GM21717 (cell line): Measurements from ENCODE around the gene ARSJ.

ENCODE experiments used
- ATAC-seq: cut with Tn5 transposase; IDR thresholded peaks from one replicate; pipeline ENCODE4 v1.9.1; 2021; ENCODE audit warnings: mild to moderate bottlenecking, moderate library complexity; ENCODE audit not compliant: unreplicated experiment

The ARSJ gene

DNA sequence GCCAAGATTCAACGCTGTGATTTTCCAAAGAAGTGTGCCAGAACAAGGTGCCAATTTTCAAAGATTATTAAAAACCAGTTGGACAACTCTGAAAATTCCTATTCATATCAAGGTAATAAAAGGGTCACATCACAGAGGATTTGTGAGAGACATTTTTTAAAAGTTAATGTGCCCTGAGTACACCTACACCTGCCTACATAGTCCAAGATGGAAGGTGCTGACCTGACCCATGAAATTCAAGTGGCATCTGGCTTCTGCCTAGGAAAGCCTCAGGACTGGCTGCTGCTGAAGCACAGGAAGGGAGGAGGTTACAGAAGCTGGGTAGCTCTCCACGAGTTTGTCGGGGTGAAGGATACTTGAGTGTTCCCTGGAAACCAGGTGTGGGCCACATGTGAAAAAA is 11.4 kb upstream of the ARSJ start:
- ATAC-seq = no peak

DNA sequence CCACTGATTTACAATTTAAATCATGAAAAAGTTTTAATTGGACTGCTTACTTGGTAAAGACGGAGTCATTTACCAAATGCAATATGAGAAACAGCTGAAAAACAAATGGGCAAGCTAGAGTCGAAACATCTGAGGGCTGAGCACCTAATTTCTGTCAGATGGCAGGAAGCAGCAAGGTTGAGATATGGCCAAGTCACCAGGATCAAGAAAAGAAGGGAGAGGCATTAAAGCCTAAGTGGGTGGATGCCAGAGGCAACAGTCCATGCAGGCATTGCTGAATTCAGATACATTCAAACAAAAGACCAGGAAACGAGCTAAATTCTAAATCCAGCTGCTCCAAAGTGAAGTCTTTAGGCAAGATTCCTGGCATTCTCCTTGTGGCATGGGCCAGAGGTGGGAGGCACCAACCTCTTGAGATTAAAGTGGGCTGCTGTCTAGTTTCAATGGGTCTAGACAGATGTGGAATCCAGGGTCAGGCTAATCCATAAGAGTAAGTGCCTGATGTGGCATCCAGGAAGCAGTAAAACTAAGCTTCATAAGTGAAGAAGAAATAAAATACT is 8.0 kb upstream of the ARSJ start:
- ATAC-seq = no peak

DNA sequence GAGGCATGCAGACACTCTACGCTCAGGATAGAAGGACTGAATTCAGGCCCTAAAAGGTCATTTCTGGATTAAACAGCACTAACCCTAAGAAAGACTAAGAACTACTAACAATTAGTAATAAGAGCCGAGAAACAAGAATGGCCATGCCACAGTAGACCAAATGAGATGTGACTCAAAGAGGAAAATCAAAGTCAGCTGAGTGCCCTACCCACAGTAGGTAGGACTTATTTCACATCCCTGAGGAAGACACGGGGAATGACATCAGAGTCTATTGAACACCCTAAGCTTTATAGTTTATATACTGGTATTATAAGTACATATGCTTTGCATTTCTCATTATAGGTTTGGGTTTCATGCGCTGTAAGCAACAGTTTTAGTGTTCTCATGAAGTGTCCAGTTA is 2.7 kb upstream of the ARSJ start:
- ATAC-seq = no peak

DNA sequence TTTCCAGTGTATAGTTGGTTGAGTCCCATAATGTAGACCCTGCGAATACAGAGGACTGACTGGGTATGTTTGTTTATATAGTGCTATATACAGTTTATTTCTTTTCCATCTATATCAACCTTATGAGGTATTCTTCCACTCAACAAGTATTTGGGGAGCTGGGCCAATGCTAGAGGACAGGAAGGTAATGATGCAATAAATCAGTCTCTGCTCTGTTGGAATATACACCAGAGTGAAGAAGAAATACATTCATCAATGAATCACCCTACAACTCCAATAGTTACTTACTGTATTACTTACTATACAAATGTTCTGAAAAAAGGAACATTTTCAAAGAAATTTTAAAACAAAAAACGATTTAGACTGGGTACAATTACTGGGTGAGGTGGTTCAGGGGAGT is 2.1 kb upstream of the ARSJ start:
- ATAC-seq = no peak

DNA sequence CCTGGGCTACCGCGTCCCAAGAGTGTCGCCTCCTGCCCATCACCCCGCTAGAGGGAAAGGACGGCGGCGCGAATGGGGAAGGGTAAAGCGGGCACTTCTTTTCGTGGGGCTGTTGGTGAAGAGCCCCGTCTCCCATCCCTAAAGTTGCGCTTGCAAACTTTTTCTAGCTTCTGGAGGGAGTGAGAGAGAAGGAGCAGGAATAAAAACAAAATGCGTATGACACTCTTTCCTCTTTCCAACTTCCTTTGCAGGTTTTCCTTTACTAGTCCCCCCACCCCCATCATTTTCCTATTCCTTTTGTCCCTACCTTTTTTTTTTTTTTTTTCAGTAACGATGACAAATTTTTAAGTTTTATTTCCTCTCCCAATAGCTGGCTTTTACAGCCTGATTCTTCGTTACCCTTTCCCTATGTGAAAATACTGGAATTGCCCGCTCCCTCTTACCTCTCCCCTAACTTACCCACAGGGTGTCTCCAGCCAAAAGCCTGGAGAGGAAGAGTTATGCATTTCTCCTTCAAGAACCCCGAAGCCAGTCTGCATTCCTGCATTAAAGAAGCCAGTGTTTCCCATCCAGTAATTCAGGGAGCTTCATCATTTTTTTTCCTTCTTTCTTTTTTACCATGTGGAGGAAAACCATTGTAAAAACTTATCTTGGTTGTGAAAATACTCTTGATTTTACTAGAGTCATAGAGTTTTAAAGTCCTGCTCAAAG is 613 bp upstream of the ARSJ start:
- ATAC-seq = no peak

DNA sequence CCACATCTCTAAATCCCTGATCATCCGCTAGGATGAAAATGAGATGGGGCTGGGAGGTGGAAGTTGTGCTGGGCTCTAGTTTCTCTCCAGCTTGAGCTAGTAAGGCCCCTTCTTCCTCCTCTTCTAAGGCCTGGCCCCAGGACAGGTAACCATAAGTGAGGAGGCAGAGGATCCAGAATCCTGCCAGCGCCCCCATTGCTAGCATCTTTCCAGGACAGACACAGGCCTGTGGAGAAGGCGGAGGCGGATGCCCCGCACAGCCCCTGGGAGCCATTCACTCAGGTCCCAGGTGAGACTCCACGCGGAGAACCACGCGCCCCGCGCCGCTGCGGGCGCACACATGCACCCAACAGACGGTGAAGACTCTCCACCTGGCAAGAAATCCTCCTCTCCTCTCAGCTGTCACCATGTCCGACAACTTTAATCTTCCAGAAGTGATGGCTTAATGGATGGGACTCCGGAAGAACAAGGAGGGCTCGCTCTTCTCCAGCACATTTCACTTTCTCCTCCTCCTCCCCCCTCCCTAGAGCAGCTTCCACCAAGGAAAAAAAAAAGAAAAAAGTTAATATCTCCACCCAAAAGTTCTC is 793 bp downstream of the ARSJ start:
- no peak for ATAC-seq

DNA sequence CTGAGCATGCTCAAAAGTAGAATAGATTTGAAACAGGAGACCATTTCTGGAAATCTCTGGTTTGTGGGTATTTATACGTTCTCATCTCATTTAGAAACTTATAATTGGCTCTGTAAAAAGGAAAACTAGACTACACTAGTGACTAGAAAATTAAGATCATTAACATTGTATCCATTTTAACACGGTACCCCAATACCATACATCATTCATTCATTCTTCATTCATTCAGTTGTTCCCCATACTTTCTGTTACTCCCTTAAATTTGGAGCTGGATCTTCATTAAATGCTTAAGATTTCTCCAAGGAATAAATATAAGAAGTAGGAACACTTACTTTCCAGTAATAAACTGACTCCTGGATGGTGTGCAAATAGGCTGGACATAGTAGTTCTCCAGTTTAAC is 1.3 kb downstream of the ARSJ start:
- no peak for ATAC-seq

DNA sequence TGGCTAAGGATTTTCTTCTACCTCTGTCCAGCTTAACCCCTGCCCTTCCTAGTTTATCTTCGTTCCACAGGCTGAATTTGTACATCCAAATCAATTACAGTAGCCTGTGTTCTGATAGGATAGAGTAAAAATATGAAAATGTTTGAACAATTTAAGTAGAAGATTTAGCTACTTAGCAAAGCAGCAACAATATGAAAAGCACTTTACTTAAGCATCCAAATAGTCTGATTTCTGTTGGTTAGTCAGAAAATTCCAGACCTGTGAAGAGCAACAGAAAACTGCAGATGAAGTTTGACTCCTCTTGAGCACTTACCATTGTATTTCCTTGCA is 2.0 kb downstream of the ARSJ start:
- ATAC-seq = no peak

DNA sequence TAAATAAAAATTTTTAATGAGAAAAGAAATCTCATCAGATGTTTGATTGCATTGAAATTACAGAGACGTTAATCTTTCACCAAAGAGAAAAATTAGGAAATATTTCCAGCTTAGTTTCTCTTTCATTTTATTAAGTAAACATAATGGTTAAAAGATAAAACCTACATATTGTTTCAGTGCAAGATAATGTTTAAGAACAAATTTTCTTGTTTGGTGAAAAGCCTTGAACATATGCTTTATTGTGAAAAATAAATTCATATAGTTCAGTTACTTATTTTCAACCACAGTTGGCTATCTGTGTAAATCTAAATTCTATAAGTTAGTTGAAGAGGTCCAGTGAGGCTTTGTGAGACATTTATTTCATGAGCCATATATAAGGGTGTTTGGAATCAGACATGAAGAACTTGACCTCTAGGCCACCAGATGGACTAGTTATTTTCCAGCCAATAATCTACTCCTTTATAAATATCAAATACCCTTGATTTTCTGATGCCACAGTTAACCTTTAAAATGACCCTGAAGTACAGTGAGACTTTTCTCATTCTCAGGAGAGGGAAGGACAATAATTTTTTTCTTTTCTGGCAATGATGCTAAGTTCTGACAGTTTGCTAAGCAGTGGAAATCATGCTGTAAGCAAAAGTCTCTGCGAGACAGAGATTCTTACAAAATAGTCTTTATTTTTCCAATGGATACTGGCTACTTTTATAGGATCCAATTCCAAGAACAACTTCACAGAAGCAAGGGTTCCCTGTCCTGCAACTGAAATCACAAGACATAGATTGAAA is 2.5 kb downstream of the ARSJ start:
- ATAC-seq = no peak

DNA sequence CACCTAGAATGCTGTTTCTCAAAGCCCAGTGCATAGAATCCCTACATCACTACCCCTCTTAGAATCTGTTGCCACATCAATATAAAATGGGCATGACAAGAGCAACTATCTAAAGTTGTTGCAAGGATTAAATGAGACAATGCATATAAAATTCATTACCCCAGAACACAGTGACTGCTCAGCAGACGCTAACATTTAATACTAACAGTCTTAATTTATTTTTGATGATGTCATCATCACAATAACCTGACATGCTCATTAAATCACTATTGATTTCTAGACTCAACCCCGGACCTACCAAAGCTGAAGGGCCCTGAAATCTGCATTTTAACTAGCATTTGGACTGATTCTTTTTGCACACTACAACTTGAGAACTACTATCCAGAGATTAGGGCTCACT is 3.9 kb downstream of the ARSJ start:
- no peak for ATAC-seq

DNA sequence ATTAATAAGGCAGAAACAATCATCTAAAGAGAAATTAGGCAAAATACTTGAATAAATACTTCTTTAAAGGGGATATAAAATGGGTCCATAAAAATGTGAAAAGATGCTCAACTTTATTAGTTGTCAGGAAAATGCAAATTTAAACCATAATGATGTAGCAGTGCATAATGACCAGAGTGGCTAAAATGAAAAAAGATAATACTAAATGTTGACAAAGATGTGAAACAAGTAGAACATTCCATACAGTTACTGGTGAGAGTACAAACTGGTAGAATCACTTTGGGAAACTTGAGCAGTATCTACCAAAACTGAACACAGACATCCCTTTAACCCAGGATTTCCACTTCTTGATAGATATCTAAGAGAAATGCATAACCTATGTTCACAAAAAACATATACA is 5.0 kb downstream of the ARSJ start:
- ATAC-seq = no peak

DNA sequence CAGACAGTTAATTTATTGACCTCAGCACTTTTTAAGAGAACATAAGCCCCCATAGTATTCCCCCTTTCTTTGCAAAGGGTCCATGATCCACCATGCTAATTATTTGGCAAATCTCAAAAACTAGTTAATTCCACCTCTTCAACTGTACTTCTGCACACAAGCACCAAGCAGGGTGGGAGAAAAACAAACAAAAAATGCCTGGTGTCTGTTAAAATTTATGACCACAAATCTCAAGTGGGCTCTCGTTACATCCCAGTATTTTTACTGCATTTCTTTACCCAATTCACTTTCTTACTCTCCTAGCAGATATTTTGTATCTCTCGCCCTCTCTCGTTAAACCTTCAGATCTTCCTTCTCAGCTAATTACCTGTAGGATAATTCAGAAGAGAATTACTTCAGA is 6.1 kb downstream of the ARSJ start:
- ATAC-seq = no peak

DNA sequence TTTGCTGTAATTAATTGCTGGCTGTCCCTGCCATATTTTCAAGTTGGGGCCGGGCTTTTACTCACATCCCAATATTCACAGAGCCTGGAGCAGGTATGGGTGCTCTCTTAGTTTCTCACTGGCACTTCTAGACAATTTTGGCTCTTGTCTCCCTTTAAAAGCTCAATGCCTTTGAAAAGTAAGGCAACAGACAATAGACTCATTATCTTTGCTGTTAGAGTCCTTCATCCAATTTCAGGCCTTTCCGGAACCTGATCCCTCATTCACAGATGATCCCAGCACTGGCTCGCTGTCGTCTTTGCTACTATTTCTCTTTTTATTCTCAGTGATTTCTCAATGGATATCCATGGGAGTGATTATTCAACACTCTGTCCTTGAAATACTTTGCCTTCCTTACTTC is 6.7 kb downstream of the ARSJ start:
- no peak for ATAC-seq

DNA sequence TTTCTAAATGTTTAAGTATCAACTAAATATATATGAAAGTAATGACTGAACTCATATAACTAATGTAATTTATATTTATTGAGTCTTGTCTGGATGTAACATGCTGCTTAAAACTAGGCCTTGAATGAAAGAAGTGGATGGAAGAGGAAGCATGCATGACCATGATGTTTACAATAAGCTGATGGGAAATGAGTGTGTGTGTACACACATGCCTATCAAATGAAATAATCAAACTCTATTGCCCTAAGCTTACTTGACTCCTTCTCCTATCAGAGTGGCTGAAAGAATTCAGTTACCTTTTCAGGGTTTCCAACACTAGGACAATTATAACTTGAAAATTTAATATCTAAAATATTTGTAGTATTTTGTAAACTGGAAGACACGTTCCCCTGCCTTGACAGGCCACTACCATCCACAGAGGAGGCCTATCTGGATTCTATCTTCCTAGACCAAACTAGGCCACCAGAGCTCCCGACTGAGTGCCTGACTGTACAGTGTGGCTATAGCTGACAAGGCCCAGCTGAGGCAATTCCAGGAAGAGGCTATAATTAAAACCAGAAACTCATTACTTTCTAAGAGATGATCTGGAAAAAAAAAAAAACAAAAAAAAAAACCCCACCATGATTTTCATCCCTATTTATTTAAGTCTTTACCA is 7.6 kb downstream of the ARSJ start:
- ATAC-seq = no peak

DNA sequence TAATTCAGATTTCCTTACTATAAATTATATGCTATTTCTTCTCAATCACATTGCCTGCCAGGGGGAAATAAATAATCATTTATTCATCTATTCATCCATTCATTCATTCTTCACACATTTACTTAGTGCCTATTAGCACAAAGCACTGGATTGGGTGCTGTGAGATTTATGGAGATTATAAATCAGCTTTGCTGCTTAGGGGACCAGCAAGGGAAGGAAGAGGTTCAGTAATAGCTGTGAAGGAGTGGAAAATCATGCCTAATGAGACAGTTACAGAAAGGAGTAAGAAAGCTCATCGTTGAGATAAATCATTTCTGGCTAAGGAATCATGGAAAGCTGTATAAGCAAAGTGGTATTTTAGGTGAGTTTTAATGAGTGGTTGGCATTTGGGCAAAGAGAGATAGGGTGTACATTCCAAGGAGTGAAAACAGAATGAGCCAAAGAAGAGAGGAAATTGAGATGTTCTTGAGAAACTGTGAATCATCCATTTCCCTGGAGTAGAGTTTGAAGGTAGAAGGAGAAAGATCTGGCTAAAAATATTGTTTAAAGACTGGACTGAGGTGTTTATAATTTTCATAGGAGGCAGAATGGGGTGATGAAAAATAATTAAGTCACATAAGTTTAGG is 9.6 kb downstream of the ARSJ start:
- ATAC-seq = no peak

DNA sequence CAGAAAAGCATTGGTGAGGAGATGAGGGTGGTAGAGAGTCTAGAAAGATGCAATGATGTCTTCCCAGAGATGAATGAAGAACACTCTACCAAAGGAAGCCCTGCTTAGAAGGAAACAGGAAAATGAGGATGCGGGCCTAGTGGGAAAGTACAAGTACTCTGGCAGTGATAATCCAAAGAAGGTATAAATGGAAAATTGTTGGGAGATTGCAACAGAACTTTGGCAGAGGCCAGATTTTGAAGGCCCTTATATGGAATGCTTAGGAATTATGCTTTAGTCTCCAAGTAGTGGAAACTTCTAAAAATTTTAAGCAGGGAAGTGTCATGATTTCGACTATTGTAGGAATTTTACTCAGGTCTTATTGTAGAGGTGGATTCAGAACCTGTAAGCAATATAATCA is 11.0 kb downstream of the ARSJ start:
- no peak for ATAC-seq

DNA sequence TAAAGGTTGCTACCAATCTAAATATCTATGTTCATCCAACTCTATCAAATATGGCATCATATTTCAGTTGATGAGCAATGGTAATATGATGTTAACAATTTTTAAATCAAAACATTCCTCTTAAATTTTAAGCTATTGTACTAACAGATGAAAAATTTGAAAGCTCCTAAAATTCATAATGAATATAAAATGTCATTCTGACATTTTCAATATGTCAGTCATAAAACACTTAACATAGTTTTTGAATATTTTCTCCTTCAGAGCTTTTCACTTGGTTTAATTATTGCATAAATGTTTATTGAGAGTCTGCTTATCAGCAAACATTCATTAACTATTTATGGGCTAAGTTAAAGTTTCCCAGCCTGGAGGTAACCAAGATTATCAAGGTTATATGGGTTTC is 11.8 kb downstream of the ARSJ start:
- ATAC-seq = no peak

DNA sequence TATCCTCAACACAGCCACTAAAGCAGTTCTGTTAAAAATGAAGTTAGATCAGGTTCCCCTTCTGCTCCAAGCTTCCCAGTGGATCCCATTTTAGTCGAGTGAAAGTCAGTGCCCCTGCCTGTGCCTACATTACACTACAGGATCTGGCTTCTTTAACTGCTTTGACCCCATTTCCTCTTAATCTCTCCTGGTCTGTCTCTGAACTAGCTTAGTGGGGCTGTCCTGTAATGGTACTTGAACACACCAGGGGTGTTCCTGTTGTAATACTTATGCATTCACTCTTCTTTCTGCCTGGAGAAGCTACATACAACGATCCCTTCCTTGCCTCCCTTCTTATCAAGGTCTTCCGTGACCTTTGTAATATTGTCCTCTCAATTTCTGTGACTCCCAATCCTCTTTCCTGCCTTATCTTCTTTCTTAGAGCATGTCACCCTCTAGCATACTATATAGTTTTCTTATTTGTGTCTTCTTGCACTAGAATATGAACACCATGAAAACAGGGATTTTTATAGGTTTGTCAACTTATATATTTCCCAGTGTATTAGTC is 16.7 kb downstream of the ARSJ start:
- ATAC-seq = no peak

DNA sequence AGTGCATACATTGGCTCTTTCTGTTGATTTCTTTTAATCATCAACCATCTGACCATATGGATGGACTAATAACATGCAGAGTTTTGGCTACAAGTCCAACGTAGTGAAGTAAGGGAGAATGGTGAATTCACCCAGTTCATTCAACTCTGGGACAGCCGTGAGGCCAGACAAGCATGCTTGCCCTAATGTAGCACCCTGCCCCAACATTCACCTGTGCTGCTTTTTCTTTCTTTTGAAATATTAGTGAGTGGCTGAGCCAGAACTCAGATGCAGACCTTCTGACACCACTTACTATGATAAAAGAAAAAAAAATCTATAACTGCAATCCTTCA is 17.5 kb downstream of the ARSJ start:
- ATAC-seq = no peak

DNA sequence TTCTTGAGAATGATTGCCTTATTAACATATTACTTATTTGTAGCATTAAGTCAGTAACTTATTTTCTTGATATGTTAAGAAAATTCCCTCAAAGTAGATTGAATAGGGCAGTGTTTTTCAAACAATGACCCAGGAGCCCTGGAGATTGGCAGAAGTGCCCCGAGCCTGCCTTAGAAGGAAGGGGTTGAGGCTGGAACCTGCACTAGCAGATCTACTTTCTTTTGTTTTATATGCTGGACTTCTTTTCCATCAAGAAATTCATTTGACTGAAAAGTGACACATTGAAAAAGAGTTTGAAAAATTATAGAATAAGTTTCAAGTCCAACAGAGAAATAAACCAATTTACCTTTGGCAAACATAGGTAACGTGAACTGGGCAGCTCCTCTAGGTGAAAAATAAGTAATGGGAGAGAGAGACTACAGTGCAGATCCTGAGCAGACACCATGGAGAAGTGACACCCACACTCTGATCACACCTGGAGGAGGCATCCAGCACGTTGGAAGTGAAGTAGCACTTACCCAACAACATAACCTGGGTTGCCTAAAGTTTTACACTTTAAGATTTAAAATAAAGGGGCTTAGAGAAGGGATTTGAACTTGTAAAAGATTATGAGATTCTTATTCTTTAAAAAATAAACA is 18.6 kb downstream of the ARSJ start:
- ATAC-seq = no peak

DNA sequence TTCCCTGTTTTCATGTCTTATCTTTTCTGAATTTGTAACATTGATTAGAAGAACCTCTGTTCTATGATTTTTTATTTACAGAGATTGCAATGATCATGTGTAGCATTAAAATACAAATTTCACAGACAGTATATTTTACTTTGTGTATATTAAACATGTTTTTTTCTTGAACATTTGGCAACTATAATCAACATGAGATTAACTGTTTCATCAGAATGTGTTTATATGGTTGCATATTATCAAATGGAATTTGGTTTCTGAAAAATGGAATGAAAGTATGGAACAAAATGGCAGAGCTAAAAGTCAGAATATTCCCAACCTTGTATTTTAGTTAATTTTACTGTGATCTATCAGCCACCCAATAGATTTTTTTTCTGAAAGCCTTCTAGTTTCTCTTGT is 19.9 kb downstream of the ARSJ start:
- ATAC-seq = no peak
